DOHH2 (cell line): ENCODE measurements around the gene CLMN.

Experiments
- H3F3A ChIP-seq: fragments of 200-600 bp; sonication (generic), shearing (Covaris generic); 2 replicates; pipeline ENCODE4 v1.6.0; 2016; ENCODE audit warnings: antibody characterized with exemption, mild to moderate bottlenecking; ENCODE audit not compliant: control insufficient read depth, insufficient read depth
- H3K27ac ChIP-seq: fragments of 200-600 bp; sonication (generic); 2 replicates; pipeline ENCODE4 v1.5.1; 2014; ENCODE audit warnings: low read depth, mild to moderate bottlenecking, low read length, moderate library complexity
- H3K27me3 ChIP-seq: fragments of 200-600 bp; sonication (generic); 2 replicates; pipeline ENCODE4 v1.6.1; 2014; ENCODE audit warnings: mild to moderate bottlenecking, low read length, mixed read lengths; ENCODE audit not compliant: control insufficient read depth
- H3K36me3 ChIP-seq: fragments of 200-600 bp; sonication (generic); 2 replicates; pipeline ENCODE4 v1.6.1; 2014; ENCODE audit warnings: mild to moderate bottlenecking, low read length, moderate library complexity, mixed read lengths; ENCODE audit not compliant: control insufficient read depth
- H3K4me1 ChIP-seq: fragments of 200-600 bp; sonication (generic); 2 replicates; pipeline ENCODE4 v1.6.1; 2014; ENCODE audit warnings: mild to moderate bottlenecking, low read length, mixed read lengths; ENCODE audit not compliant: control insufficient read depth
- H3K4me2 ChIP-seq: fragments of 200-600 bp; sonication (generic); 2 replicates; pipeline ENCODE4 v1.6.0; 2014; ENCODE audit warnings: mild to moderate bottlenecking, low read length, moderate library complexity
- H3K4me3 ChIP-seq: fragments of 200-600 bp; sonication (generic); 2 replicates; pipeline ENCODE4 v1.5.1; 2014; ENCODE audit warnings: mild to moderate bottlenecking, low read length, mixed read lengths
- H3K79me2 ChIP-seq: fragments of 200-600 bp; sonication (generic); 2 replicates; pipeline ENCODE4 v1.6.1; 2014; ENCODE audit warnings: mild to moderate bottlenecking, low read length, mixed read lengths; ENCODE audit not compliant: control insufficient read depth
- H3K9me2 ChIP-seq: fragments of 200-600 bp; sonication (generic); replicated peaks from 2 replicates; pipeline ENCODE4 v1.6.1; 2014; ENCODE audit warnings: mild to moderate bottlenecking, low read length, mixed read lengths; ENCODE audit not compliant: control insufficient read depth
- H3K9me3 ChIP-seq: fragments of 200-600 bp; sonication (generic); 2 replicates; pipeline ENCODE4 v1.6.1; 2014; ENCODE audit warnings: antibody characterized with exemption, low read length, mixed read lengths; ENCODE audit not compliant: control insufficient read depth, insufficient read depth
- H4K20me1 ChIP-seq: fragments of 200-600 bp; sonication (generic); 2 replicates; pipeline ENCODE4 v1.6.0; 2014; ENCODE audit warnings: low read depth, mild to moderate bottlenecking, antibody characterized with exemption, low read length, moderate library complexity; ENCODE audit not compliant: control insufficient read depth, insufficient read depth
- EZH2phosphoT487 ChIP-seq: fragments of 200-600 bp; sonication (generic); IDR thresholded peaks from 2 replicates; pipeline ENCODE4 v1.6.1; 2017; ENCODE audit warnings: borderline replicate concordance, mild to moderate bottlenecking, antibody characterized with exemption, low read length, moderate library complexity, mixed read lengths
- TF ChIP-seq, protein P1 (sequence below): fragments of 200-600 bp; sonication (generic); IDR thresholded peaks from one replicate; pipeline ENCODE4 v1.5.1; 2014; ENCODE audit warnings: antibody characterized with exemption, mild to moderate bottlenecking, low read depth, low read length; ENCODE audit not compliant: poor library complexity, severe bottlenecking

CLMN gene

GRCh38 chr14:95260537-95261361 is 59.0 kb downstream of the CLMN start:
- no peaks in the 10 kb centered on the region for H4K20me1 ChIP-seq
- no peaks in the 10 kb centered on the region for H3F3A ChIP-seq
- TF ChIP-seq, protein P1, sequence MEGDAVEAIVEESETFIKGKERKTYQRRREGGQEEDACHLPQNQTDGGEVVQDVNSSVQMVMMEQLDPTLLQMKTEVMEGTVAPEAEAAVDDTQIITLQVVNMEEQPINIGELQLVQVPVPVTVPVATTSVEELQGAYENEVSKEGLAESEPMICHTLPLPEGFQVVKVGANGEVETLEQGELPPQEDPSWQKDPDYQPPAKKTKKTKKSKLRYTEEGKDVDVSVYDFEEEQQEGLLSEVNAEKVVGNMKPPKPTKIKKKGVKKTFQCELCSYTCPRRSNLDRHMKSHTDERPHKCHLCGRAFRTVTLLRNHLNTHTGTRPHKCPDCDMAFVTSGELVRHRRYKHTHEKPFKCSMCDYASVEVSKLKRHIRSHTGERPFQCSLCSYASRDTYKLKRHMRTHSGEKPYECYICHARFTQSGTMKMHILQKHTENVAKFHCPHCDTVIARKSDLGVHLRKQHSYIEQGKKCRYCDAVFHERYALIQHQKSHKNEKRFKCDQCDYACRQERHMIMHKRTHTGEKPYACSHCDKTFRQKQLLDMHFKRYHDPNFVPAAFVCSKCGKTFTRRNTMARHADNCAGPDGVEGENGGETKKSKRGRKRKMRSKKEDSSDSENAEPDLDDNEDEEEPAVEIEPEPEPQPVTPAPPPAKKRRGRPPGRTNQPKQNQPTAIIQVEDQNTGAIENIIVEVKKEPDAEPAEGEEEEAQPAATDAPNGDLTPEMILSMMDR, result no peak
- no peak for TF ChIP-seq EZH2phosphoT487
- H3K9me2 ChIP-seq, result no peaks in the 10 kb centered on the region
- H3K27me3 ChIP-seq, result 0 out of 2 replicates have a peak, but pooled peaks cover 7% of the 10 kb centered on the region
- no peak overlapping the region for H3K27ac ChIP-seq
- H3K4me3 ChIP-seq, result no peak overlapping the region
- H3K79me2 ChIP-seq, result no peaks in the 10 kb centered on the region
- no peaks in the 10 kb centered on the region for H3K9me3 ChIP-seq
- no peaks in the 10 kb centered on the region for H3K36me3 ChIP-seq
- H3K4me2 ChIP-seq, result no peak overlapping the region
- H3K4me1 ChIP-seq, result peaks cover 5% of the 10 kb centered on the region

- H3F3A ChIP-seq, result no peaks in the 10 kb centered on the region
- H3K4me1 ChIP-seq, result no peaks in the 10 kb centered on the region
- H3K4me3 ChIP-seq, result no peak overlapping the region
- H3K79me2 ChIP-seq, result no peaks in the 10 kb centered on the region
- no peaks in the 10 kb centered on the region for H4K20me1 ChIP-seq
- H3K36me3 ChIP-seq, result no peaks in the 10 kb centered on the region
- TF ChIP-seq, protein P1, result no peak
- no peak for TF ChIP-seq EZH2phosphoT487
- no peaks in the 10 kb centered on the region for H3K9me2 ChIP-seq
- H3K27ac ChIP-seq, result no peak overlapping the region
- no peak overlapping the region for H3K4me2 ChIP-seq
- H3K9me3 ChIP-seq, result no peaks in the 10 kb centered on the region
- H3K27me3 ChIP-seq, result no peaks in the 10 kb centered on the region
These were observed 60.7 kb downstream of the CLMN start for GRCh38 chr14:95258754-95259593.

DNA sequence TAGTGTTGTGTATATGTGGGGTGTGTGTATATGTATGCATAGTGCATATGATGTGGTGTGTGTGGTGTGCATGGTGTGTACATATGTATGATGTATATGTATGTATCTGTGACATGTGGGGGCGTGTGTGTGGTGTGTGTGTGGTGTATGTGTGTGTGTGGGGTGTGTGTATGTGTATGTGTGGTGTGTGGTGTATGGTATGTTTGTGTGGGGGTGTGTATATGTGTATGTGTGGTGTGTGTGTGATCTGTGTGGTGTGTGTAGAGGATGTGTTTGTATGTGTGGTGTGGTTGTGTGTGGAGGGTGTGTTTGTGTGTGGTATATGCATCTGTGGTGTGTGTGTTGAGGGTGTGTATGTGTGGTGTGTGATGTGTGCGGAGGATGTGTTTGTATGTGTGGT is 61.6 kb downstream of the CLMN start:
- H3K9me2 ChIP-seq, result no peaks in the 10 kb centered on the region
- H3K4me3 ChIP-seq, result no peak overlapping the region
- H3K4me2 ChIP-seq, result no peak overlapping the region
- no peaks in the 10 kb centered on the region for H4K20me1 ChIP-seq
- no peaks in the 10 kb centered on the region for H3K9me3 ChIP-seq
- H3F3A ChIP-seq, result no peaks in the 10 kb centered on the region
- H3K79me2 ChIP-seq, result no peaks in the 10 kb centered on the region
- H3K36me3 ChIP-seq, result no peaks in the 10 kb centered on the region
- H3K4me1 ChIP-seq, result no peaks in the 10 kb centered on the region
- TF ChIP-seq, protein P1, result no peak
- no peak for TF ChIP-seq EZH2phosphoT487
- no peak overlapping the region for H3K27ac ChIP-seq
- H3K27me3 ChIP-seq, result no peaks in the 10 kb centered on the region
